Parathyroid adenoma (tissue), 2 donors: ENCODE measurements around the gene RFX6.
"Not testable (repeated sequence)": the region's sequence is repeated elsewhere in the genome, so short reads cannot be mapped to it uniquely, and the experiment has no call there.

ENCODE experiments used
- H2AFZ ChIP-seq: fragments of 300-600 bp; sonication (generic); one replicate; pipeline ENCODE4 v1.7.0; 2017; ENCODE audit warnings: antibody characterized with exemption, mild to moderate bottlenecking
- H3K27ac ChIP-seq: fragments of 300-600 bp; sonication (generic); one replicate; pipeline ENCODE4 v1.7.0; 2017
- H3K27me3 ChIP-seq: fragments of 300-600 bp; sonication (generic); one replicate; pipeline ENCODE4 v1.7.0; 2017; ENCODE audit warnings: low read length; ENCODE audit not compliant: control insufficient read depth, insufficient read depth
- H3K36me3 ChIP-seq: fragments of 300-600 bp; sonication (generic); one replicate; pipeline ENCODE4 v1.7.0; 2017; ENCODE audit warnings: low read length; ENCODE audit not compliant: control insufficient read depth, insufficient read depth
- H3K4me1 ChIP-seq: fragments of 300-600 bp; sonication (generic); one replicate; pipeline ENCODE4 v1.7.0; 2017; ENCODE audit warnings: control low read depth
- H3K4me2 ChIP-seq: fragments of 300-600 bp; sonication (generic); one replicate; pipeline ENCODE4 v1.7.0; 2017; ENCODE audit warnings: low read length
- H3K4me3 ChIP-seq: fragments of 300-600 bp; sonication (generic); one replicate; pipeline ENCODE4 v1.7.0; 2017; ENCODE audit warnings: low read depth, low read length
- H3K79me2 ChIP-seq: fragments of 300-600 bp; sonication (generic); one replicate; pipeline ENCODE4 v1.7.0; 2017; ENCODE audit warnings: control low read depth
- H3K9ac ChIP-seq: fragments of 300-600 bp; sonication (generic); one replicate; pipeline ENCODE4 v1.7.0; 2017; ENCODE audit warnings: mild to moderate bottlenecking
- H3K9me3 ChIP-seq: fragments of 300-600 bp; sonication (generic); one replicate; pipeline ENCODE4 v1.7.0; 2017; ENCODE audit warnings: low read length; ENCODE audit not compliant: control insufficient read depth
- TF ChIP-seq, protein P1 (sequence below): fragments of 300-600 bp; sonication (generic); IDR thresholded peaks from one replicate; pipeline ENCODE4 v1.7.0; 2017; ENCODE audit warnings: antibody characterized with exemption, mild to moderate bottlenecking
- donor health status: primary hyperparathyroidism.

RFX6 gene, protein sequence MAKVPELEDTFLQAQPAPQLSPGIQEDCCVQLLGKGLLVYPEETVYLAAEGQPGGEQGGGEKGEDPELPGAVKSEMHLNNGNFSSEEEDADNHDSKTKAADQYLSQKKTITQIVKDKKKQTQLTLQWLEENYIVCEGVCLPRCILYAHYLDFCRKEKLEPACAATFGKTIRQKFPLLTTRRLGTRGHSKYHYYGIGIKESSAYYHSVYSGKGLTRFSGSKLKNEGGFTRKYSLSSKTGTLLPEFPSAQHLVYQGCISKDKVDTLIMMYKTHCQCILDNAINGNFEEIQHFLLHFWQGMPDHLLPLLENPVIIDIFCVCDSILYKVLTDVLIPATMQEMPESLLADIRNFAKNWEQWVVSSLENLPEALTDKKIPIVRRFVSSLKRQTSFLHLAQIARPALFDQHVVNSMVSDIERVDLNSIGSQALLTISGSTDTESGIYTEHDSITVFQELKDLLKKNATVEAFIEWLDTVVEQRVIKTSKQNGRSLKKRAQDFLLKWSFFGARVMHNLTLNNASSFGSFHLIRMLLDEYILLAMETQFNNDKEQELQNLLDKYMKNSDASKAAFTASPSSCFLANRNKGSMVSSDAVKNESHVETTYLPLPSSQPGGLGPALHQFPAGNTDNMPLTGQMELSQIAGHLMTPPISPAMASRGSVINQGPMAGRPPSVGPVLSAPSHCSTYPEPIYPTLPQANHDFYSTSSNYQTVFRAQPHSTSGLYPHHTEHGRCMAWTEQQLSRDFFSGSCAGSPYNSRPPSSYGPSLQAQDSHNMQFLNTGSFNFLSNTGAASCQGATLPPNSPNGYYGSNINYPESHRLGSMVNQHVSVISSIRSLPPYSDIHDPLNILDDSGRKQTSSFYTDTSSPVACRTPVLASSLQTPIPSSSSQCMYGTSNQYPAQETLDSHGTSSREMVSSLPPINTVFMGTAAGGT

DNA sequence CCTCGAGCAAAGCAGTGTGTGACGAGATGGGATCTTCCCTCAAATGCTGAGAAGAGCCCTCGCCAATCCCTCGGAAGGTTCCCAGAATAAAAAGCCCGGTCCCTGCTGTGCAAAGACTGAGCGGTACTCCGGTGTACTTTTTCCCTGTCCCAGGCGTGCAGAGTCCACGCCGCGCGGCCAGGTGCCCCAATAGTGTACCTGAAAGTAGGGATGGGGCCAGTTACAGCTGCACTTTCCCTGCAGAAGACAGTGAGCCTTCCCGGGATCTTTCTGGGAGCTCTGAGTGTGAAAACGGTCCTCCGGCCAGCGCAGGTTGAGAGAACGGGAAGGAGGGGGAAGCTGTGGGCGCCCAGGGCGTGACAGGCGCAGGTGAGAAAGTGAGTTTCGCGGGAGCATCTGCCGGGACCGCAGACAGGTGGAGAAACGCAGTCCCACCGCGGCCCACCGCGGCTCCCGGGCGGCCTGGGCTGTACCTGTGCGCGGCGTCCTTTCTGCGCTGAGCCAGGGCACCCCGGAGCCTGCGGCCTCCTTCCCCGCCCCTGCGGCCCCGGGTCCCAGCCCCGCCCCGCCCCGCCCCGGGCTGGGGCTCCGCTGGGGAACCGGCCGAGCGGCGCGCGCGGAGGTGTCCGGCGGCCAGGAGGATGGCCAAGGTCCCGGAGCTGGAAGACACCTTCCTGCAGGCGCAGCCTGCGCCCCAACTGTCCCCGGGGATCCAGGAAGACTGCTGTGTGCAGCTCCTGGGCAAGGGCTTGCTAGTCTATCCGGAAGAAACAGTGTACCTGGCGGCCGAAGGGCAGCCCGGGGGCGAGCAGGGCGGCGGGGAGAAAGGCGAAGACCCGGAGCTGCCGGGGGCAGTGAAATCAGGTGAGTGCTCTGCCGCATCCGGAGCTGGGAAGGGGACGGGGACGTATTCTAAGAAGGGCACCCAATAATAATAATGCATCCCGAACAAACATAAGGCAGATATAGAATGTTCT, at the start of gene RFX6:
TSS of gene RFX6 (plus strand) at position 608 of the 977 bp plus-strand sequence. CDS start at position 642, 34 bp downstream.
- no peaks in the 10 kb centered on the region for H3K79me2 ChIP-seq
- no peaks in the 10 kb centered on the region for H3K36me3 ChIP-seq
- TF ChIP-seq, protein P1, sequence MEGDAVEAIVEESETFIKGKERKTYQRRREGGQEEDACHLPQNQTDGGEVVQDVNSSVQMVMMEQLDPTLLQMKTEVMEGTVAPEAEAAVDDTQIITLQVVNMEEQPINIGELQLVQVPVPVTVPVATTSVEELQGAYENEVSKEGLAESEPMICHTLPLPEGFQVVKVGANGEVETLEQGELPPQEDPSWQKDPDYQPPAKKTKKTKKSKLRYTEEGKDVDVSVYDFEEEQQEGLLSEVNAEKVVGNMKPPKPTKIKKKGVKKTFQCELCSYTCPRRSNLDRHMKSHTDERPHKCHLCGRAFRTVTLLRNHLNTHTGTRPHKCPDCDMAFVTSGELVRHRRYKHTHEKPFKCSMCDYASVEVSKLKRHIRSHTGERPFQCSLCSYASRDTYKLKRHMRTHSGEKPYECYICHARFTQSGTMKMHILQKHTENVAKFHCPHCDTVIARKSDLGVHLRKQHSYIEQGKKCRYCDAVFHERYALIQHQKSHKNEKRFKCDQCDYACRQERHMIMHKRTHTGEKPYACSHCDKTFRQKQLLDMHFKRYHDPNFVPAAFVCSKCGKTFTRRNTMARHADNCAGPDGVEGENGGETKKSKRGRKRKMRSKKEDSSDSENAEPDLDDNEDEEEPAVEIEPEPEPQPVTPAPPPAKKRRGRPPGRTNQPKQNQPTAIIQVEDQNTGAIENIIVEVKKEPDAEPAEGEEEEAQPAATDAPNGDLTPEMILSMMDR = no peak
- H3K27ac ChIP-seq = no peak within 1 kb of the TSS
- no peak within 1 kb of the TSS for H3K9ac ChIP-seq
- H3K4me3 ChIP-seq = no peak within 1 kb of the TSS
- peak within 1 kb of the TSS; percentile 71 for H3K4me2 ChIP-seq
- H3K4me1 ChIP-seq = no peaks in the 10 kb centered on the region
- no peaks in the 10 kb centered on the region for H3K27me3 ChIP-seq
- H2AFZ ChIP-seq = peak within 1 kb of the TSS; percentile 57
- no peaks in the 10 kb centered on the region for H3K9me3 ChIP-seq

DNA sequence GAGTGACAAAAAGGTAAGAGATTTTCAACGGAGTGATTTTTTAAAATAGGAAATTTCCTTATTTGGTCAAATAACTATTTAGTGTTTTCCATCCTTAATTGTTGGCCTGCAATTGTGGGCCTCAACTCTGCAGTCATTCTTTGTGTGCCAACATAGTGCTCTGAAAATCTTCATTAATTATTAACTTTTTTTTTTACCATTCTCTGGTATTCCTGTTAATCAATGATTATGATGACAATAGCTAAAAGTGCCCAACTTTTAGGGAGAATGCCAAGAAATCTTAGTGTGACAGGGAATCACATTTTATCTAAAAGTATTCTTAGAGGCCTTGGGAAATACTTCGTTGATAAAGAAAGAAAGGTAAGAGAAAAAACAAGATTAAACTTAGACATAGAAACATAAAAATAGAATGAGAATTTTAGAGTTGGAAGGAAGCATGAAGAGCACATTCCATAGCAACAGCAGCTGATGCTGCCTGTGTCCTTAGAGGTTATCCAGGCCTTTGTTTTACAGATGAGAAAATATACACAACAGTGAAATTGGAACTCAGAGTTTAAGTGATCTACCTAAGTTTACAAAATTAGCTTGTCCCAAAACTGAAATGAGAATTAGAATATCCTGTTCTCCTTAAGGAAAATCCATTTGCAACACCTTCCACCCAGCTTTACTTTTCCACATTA, 49.3 kb upstream of the RFX6 start:
- no peaks in the 10 kb centered on the region for H3K27me3 ChIP-seq
- TF ChIP-seq, protein P1 = no peak
- no peaks in the 10 kb centered on the region for H3K9me3 ChIP-seq
- no peak overlapping the region for H3K4me3 ChIP-seq
- H3K4me2 ChIP-seq = no peak overlapping the region
- no peaks in the 10 kb centered on the region for H3K4me1 ChIP-seq
- no peak overlapping the region for H3K9ac ChIP-seq
- no peaks in the 10 kb centered on the region for H3K36me3 ChIP-seq
- H3K27ac ChIP-seq = no peak overlapping the region
- H2AFZ ChIP-seq = no peak overlapping the region
- no peaks in the 10 kb centered on the region for H3K79me2 ChIP-seq

DNA sequence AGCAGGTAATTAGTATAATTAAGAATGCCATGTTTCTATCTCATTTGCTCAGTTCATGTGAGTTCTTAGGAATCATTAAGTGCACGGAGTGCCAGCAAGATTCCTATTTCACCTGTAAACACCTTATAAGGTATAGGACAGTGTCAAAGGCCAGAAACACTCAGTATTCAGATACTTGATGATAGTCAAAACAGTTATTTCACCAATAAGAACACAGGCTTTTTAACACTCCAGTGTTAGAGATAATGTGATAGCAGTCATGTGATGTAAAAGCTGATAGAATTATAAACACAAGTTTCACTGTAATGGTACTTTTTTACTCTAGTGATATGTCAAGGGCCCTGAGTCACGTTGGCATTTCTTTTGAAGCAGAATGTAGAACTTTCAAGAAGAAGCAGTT, 48.1 kb upstream of the RFX6 start, which contains the start of gene GPRC6A:
TSS of gene GPRC6A (minus strand) at position 101 of the 400 bp plus-strand sequence. CDS start at position 31, 70 bp downstream.
- H3K36me3 ChIP-seq = no peaks in the 10 kb centered on the region
- H3K27me3 ChIP-seq = no peaks in the 10 kb centered on the region
- no peak within 1 kb of the TSS for H3K27ac ChIP-seq
- H3K9me3 ChIP-seq = no peaks in the 10 kb centered on the region
- no peak within 1 kb of the TSS for H3K9ac ChIP-seq
- H3K4me2 ChIP-seq = no peak within 1 kb of the TSS
- H2AFZ ChIP-seq = no peak within 1 kb of the TSS
- H3K79me2 ChIP-seq = no peaks in the 10 kb centered on the region
- no peak within 1 kb of the TSS for H3K4me3 ChIP-seq
- TF ChIP-seq, protein P1 = no peak
- H3K4me1 ChIP-seq = no peaks in the 10 kb centered on the region

DNA sequence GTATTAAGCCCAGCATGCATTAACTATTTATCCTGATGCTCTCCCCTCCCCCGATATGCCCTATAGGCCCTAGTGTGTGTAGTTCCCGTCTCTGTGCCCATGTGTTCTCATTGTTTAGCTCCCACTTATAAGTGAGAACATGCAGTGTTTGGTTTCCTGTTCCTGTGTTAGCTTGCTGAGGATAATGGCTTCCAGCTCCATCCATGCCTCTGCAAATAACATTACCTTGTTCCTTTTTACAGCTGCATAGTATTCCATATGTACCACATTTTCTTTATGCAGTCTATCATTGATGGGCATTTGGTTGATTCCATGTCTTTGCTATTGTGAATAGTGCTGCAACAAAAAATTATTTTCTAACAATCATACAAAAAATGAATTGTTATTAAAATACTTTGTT, 42.5 kb upstream of the RFX6 start:
- not testable (repeated sequence) for H3K9me3 ChIP-seq, H3K36me3 ChIP-seq, H3K79me2 ChIP-seq, H3K4me1 ChIP-seq, H3K4me2 ChIP-seq, H3K4me3 ChIP-seq, H2AFZ ChIP-seq, H3K9ac ChIP-seq, H3K27me3 ChIP-seq, H3K27ac ChIP-seq
